NCI-H510A (cell line): Measurements from ENCODE around the gene ELOF1.
"Not testable (repeated sequence)": the region's sequence is repeated elsewhere in the genome, so short reads cannot be mapped to it uniquely, and the experiment has no call there.

Experiments
- DNase-seq: peaks from one replicate; lab custom pipeline; 2025; lab: John Stamatoyannopoulos, UW

ELOF1 gene

GRCh38 chr19:11558881-11559828 lies at the start of gene ELOF1:
ELOF1 (minus strand) TSS chr19:11559230; CDS start chr19:11554347, 4,883 bp downstream.
- DNase-seq, result peak; percentile 96

GRCh38 chr19:11606484-11606883 lies 47.5 kb upstream of the ELOF1 start:
- DNase-seq, result no peak

- DNase-seq, result not testable (repeated sequence)
Measured at GRCh38 chr19:11599704-11600103, 40.7 kb upstream of the ELOF1 start.

- DNase-seq, result no peak
Measured at GRCh38 chr19:11598746-11599145, 39.7 kb upstream of the ELOF1 start.

- DNase-seq, result no peak
Measured at GRCh38 chr19:11598103-11598483, 39.1 kb upstream of the ELOF1 start.

- DNase-seq, result peak; percentile 98
Measured at GRCh38 chr19:11597202-11598102, 38.4 kb upstream of the ELOF1 start, which contains the start of gene ZNF627. ZNF627 (plus strand) TSS chr19:11597483; CDS start chr19:11597628, 145 bp downstream.

- DNase-seq, result no peak
Measured at GRCh38 chr19:11596156-11596555, 37.1 kb upstream of the ELOF1 start.

- no peak for DNase-seq
Measured at GRCh38 chr19:11594084-11594483, 35.1 kb upstream of the ELOF1 start.

GRCh38 chr19:11587975-11588631 lies 29.1 kb upstream of the ELOF1 start:
- DNase-seq, result no peak

- peak; percentile 60 for DNase-seq
Measured at GRCh38 chr19:11587302-11587974, 28.4 kb upstream of the ELOF1 start.

GRCh38 chr19:11586331-11586730 lies 27.3 kb upstream of the ELOF1 start:
- no peak for DNase-seq

GRCh38 chr19:11581740-11582139 lies 22.7 kb upstream of the ELOF1 start:
- no peak for DNase-seq

- no peak for DNase-seq
Measured at GRCh38 chr19:11580116-11580515, 21.1 kb upstream of the ELOF1 start.

- no peak for DNase-seq
Measured at GRCh38 chr19:11578258-11579142, 19.5 kb upstream of the ELOF1 start.

GRCh38 chr19:11577451-11578257 lies 18.6 kb upstream of the ELOF1 start, which contains the start of gene ACP5:
ACP5 (minus strand) TSS chr19:11577645; CDS start chr19:11577317, 328 bp downstream.
- no peak for DNase-seq

GRCh38 chr19:11576227-11576626 lies 17.2 kb upstream of the ELOF1 start:
- no peak for DNase-seq

- DNase-seq, result no peak
Measured at GRCh38 chr19:11574689-11575088, 15.7 kb upstream of the ELOF1 start.

- DNase-seq, result not testable (repeated sequence)
Measured at GRCh38 chr19:11573763-11574162, 14.7 kb upstream of the ELOF1 start.

- DNase-seq, result not testable (repeated sequence)
Measured at GRCh38 chr19:11573354-11573753, 14.3 kb upstream of the ELOF1 start.
